ENCODE results near the gene RUNX2. TPM values are rescaled to one million over a fixed set of nuclear protein-coding genes. Genes with fewer than 3 reads are reported as not detected.
A peak's percentile ranks its signal among the peaks of the same experiment; 100 is the strongest.

RUNX2 gene
- total RNA-seq, 1 donor from 2014 or later = 26.1 TPM

DNA sequence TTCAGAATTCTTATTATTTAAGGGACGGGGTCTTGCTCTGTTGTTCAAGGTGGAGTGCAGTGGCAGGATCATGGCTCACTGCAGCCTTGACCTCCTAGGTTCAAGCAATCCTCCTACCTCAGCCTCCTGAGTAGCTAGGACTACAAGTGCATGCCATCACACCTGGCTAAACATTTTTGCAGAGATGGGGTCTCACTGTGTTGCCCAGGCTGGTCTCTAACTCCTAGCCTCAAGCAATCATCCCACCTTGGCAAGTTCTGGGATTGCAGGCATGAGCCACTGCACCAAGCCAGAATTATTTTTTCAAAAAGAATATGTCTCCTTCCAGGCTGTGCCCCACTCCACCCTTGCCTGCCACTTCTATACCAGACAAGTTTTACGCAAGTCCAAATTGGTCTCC is 239.7 kb downstream of the RUNX2 start:
- H3K36me3 Mint-ChIP-seq (ENCODE audit: low read depth, unreplicated experiment) = peaks cover 2% of the 10 kb centered on the region
- FAIRE-seq (no peak), DNase-seq (ENCODE audit: low read depth) (no peak)
- Histone ChIP-seq H3K9ac (ENCODE audit: low read length) (no peak overlapping the region), H2AFZ (ENCODE audit: low read depth, low read length) (no peak overlapping the region), H3K27me3 (ENCODE audit: insufficient read depth, low read length) (no peaks in the 10 kb centered on the region), H4K20me1 (ENCODE audit: insufficient read depth, low read length) (no peaks in the 10 kb centered on the region), H3K4me3 (ENCODE audit: insufficient read depth, low read depth, low read length) (no peak overlapping the region), H3K9me3 (ENCODE audit: insufficient read depth, low read depth, low read length) (no peaks in the 10 kb centered on the region), H3K79me2 (ENCODE audit: insufficient read depth, low read length) (no peaks in the 10 kb centered on the region), H3K4me2 (ENCODE audit: low read length) (no peak overlapping the region), H3K4me1 (ENCODE audit: insufficient read depth, low read length) (peaks cover 15% of the 10 kb centered on the region), H3K36me3 (ENCODE audit: insufficient read depth, low read length) (no peaks in the 10 kb centered on the region), H3K27ac (ENCODE audit: low read depth, low read length) (no peak overlapping the region)
- peaks cover 24% of the 10 kb centered on the region for H3K4me1 Mint-ChIP-seq (ENCODE audit: low read depth, unreplicated experiment)
- no peak overlapping the region for H3K27ac Mint-ChIP-seq (ENCODE audit: unreplicated experiment)
- H3K4me3 Mint-ChIP-seq (ENCODE audit: unreplicated experiment) = no peak overlapping the region
- no peaks in the 10 kb centered on the region for H3K27me3 Mint-ChIP-seq (ENCODE audit: low read depth, unreplicated experiment)
- H3K9me3 Mint-ChIP-seq (ENCODE audit: unreplicated experiment) = peaks cover 2% of the 10 kb centered on the region
- TF ChIP-seq, protein P1, sequence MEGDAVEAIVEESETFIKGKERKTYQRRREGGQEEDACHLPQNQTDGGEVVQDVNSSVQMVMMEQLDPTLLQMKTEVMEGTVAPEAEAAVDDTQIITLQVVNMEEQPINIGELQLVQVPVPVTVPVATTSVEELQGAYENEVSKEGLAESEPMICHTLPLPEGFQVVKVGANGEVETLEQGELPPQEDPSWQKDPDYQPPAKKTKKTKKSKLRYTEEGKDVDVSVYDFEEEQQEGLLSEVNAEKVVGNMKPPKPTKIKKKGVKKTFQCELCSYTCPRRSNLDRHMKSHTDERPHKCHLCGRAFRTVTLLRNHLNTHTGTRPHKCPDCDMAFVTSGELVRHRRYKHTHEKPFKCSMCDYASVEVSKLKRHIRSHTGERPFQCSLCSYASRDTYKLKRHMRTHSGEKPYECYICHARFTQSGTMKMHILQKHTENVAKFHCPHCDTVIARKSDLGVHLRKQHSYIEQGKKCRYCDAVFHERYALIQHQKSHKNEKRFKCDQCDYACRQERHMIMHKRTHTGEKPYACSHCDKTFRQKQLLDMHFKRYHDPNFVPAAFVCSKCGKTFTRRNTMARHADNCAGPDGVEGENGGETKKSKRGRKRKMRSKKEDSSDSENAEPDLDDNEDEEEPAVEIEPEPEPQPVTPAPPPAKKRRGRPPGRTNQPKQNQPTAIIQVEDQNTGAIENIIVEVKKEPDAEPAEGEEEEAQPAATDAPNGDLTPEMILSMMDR (IDR thresholded peaks at IDR 0.05; ENCODE audit: insufficient read depth, low read depth, low read length) = no peak
- no peak for TF ChIP-seq EZH2 (IDR thresholded peaks at IDR 0.05; ENCODE audit: insufficient read depth, low read length)

DNA sequence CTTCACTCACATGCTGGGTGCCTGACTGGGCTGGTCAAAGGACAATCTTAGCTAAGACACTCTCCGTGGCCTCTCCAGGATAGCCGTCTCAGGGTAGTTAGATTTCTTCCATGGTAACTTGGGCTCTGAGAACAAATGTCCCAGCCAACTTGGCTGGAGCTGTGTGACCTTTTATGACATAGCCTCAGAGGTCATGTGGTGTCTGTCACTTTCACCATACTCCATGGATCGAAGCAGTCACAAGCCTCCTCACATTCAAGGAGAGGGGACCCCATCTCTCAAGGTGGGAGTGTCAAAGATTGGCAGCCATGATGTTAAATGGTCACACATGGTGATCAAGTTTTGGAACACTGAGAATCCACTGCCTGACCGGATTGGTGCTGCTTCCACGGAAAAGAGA is 240.5 kb downstream of the RUNX2 start:
- no peak for DNase-seq (ENCODE audit: low read depth)
- Histone ChIP-seq H3K4me2 (ENCODE audit: low read length) (no peak overlapping the region), H3K4me3 (ENCODE audit: insufficient read depth, low read depth, low read length) (no peak overlapping the region), H3K27ac (ENCODE audit: low read depth, low read length) (no peak overlapping the region), H3K79me2 (ENCODE audit: insufficient read depth, low read length) (no peaks in the 10 kb centered on the region), H4K20me1 (ENCODE audit: insufficient read depth, low read length) (no peaks in the 10 kb centered on the region), H3K4me1 (ENCODE audit: insufficient read depth, low read length) (peaks cover 15% of the 10 kb centered on the region), H3K9ac (ENCODE audit: low read length) (no peak overlapping the region), H3K36me3 (ENCODE audit: insufficient read depth, low read length) (no peaks in the 10 kb centered on the region), H2AFZ (ENCODE audit: low read depth, low read length) (no peak overlapping the region), H3K27me3 (ENCODE audit: insufficient read depth, low read length) (no peaks in the 10 kb centered on the region), H3K9me3 (ENCODE audit: insufficient read depth, low read depth, low read length) (no peaks in the 10 kb centered on the region)
- H3K27me3 Mint-ChIP-seq (ENCODE audit: low read depth, unreplicated experiment) = peaks cover 4% of the 10 kb centered on the region
- peaks cover 4% of the 10 kb centered on the region for H3K36me3 Mint-ChIP-seq (ENCODE audit: low read depth, unreplicated experiment)
- no peak for FAIRE-seq
- H3K27ac Mint-ChIP-seq (ENCODE audit: unreplicated experiment) = peak overlapping the region; percentile 67
- peaks cover 4% of the 10 kb centered on the region for H3K9me3 Mint-ChIP-seq (ENCODE audit: unreplicated experiment)
- peaks cover 22% of the 10 kb centered on the region for H3K4me1 Mint-ChIP-seq (ENCODE audit: low read depth, unreplicated experiment)
- H3K4me3 Mint-ChIP-seq (ENCODE audit: unreplicated experiment) = no peak overlapping the region
- no peak for TF ChIP-seq EZH2 (IDR thresholded peaks at IDR 0.05; ENCODE audit: insufficient read depth, low read length)
- TF ChIP-seq, protein P1 (IDR thresholded peaks at IDR 0.05; ENCODE audit: insufficient read depth, low read depth, low read length) = no peak

DNA sequence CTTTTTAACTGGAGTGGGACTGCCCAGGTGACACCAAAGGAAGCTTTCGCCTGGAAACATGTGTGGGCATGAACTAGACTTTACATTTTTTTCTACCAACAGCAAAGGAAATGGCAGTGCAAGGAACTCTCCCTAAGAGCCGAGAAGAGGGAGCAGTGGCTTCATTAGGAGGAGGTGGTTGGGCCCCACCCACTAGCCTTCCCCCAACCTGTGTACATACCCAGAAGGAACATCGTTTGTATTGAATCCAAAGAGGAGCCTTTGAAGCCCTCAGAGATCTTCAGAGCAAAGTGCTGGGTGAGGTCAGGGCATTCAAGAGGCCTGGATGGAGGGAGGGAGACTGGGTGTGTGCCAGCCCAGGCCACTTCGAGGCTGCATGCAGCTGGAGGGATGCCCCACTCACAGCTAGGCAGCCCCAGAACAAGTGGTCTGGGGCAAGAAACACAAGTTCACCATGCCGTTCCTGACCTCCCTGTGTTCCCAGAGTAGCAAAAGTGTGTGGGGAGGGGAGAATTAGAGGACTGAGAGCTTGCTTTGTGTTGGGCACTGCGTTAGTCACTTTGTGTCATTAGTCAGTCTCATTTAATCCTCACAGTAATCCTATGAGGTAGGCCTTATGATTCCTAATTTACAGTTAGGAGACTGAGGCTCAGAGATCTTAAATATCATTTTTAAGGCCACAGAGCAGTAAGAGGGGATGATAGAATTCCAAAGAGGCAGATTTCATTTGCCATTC is 241.2 kb downstream of the RUNX2 start:
- Histone ChIP-seq H3K4me2 (ENCODE audit: low read length) (no peak overlapping the region), H3K4me3 (ENCODE audit: insufficient read depth, low read depth, low read length) (no peak overlapping the region), H3K9me3 (ENCODE audit: insufficient read depth, low read depth, low read length) (no peaks in the 10 kb centered on the region), H3K79me2 (ENCODE audit: insufficient read depth, low read length) (no peaks in the 10 kb centered on the region), H3K27ac (ENCODE audit: low read depth, low read length) (no peak overlapping the region), H3K36me3 (ENCODE audit: insufficient read depth, low read length) (no peaks in the 10 kb centered on the region), H4K20me1 (ENCODE audit: insufficient read depth, low read length) (no peaks in the 10 kb centered on the region), H3K4me1 (ENCODE audit: insufficient read depth, low read length) (peaks cover 15% of the 10 kb centered on the region), H3K27me3 (ENCODE audit: insufficient read depth, low read length) (no peaks in the 10 kb centered on the region), H3K9ac (ENCODE audit: low read length) (no peak overlapping the region), H2AFZ (ENCODE audit: low read depth, low read length) (peak overlapping the region; percentile 51)
- Mint-ChIP-seq H3K36me3 (ENCODE audit: low read depth, unreplicated experiment) (peaks cover 4% of the 10 kb centered on the region), H3K4me1 (ENCODE audit: low read depth, unreplicated experiment) (peaks cover 22% of the 10 kb centered on the region), H3K27me3 (ENCODE audit: low read depth, unreplicated experiment) (peaks cover 4% of the 10 kb centered on the region), H3K4me3 (ENCODE audit: unreplicated experiment) (no peak overlapping the region), H3K9me3 (ENCODE audit: unreplicated experiment) (peaks cover 4% of the 10 kb centered on the region), H3K27ac (ENCODE audit: unreplicated experiment) (no peak overlapping the region)
- FAIRE-seq (no peak), DNase-seq (ENCODE audit: low read depth) (no peak)
- TF ChIP-seq EZH2 (IDR thresholded peaks at IDR 0.05; ENCODE audit: insufficient read depth, low read length) = no peak
- TF ChIP-seq, protein P1 (IDR thresholded peaks at IDR 0.05; ENCODE audit: insufficient read depth, low read depth, low read length) = no peak
